Endothelial cell (in vitro differentiated cells): Measurements from ENCODE around the gene UBL4A. TPM values are rescaled to one million over a fixed set of nuclear protein-coding genes. Genes with fewer than 3 reads are reported as not detected.

Experiments used
- DNase-seq: peaks from one replicate; pipeline ENCODE4 v3.0.0; 2021; ENCODE audit warnings: low spot score
- H3K27ac Mint-ChIP-seq: one replicate; pipeline ENCODE4 v1.8.0; 2021; ENCODE audit warnings: mixed read lengths, inconsistent platforms; ENCODE audit not compliant: unreplicated experiment
- H3K27me3 Mint-ChIP-seq: one replicate; pipeline ENCODE4 v1.8.0; 2021; ENCODE audit warnings: mild to moderate bottlenecking, moderate library complexity, mixed read lengths, inconsistent platforms; ENCODE audit not compliant: unreplicated experiment
- H3K36me3 Mint-ChIP-seq: one replicate; pipeline ENCODE4 v1.8.0; 2021; ENCODE audit warnings: mild to moderate bottlenecking, low read depth, mixed read lengths, inconsistent platforms; ENCODE audit not compliant: unreplicated experiment
- H3K4me1 Mint-ChIP-seq: one replicate; pipeline ENCODE4 v1.8.0; 2021; ENCODE audit warnings: mild to moderate bottlenecking, mixed read lengths, inconsistent platforms; ENCODE audit not compliant: unreplicated experiment
- H3K4me3 Mint-ChIP-seq: one replicate; pipeline ENCODE4 v1.8.0; 2021; ENCODE audit warnings: mild to moderate bottlenecking, mixed read lengths, inconsistent platforms; ENCODE audit not compliant: unreplicated experiment
- H3K9me3 Mint-ChIP-seq: one replicate; pipeline ENCODE4 v1.8.0; 2021; ENCODE audit warnings: mixed read lengths, inconsistent platforms; ENCODE audit not compliant: unreplicated experiment
- CTCF ChIP-seq: fragments of 200-600 bp; sonication (generic); IDR thresholded peaks from one replicate; pipeline ENCODE4 v1.5.0; 2021; ENCODE audit warnings: antibody characterized with exemption; ENCODE audit not compliant: unreplicated experiment
- total RNA-seq: library from RNA; stranded (reverse); fragmentation: NEBNext Ultra II Directional; extraction: Animal tissue kit (Norgen Biotek cat#: 25700); gene quantifications from one replicate; pipeline ENCODE4 v1.2.1, GENCODE V29; 2021; ENCODE audit not compliant: unreplicated experiment

The UBL4A gene
- total RNA-seq, 1 donor from 2014 or later, result 16.8 TPM

GRCh38 chrX:154531626-154532025, 45.2 kb upstream of the UBL4A start:
- Mint-ChIP-seq H3K27me3 (peaks cover 2% of the 10 kb centered on the region), H3K4me3 (no peak overlapping the region), H3K4me1 (no peaks in the 10 kb centered on the region), H3K9me3 (no peaks in the 10 kb centered on the region), H3K36me3 (no peaks in the 10 kb centered on the region), H3K27ac (no peak overlapping the region)
- TF ChIP-seq CTCF, result no peak
- no peak for DNase-seq

GRCh38 chrX:154530286-154530685, 43.9 kb upstream of the UBL4A start:
- H3K4me3 Mint-ChIP-seq, result no peak overlapping the region
- no peaks in the 10 kb centered on the region for H3K4me1 Mint-ChIP-seq
- no peak overlapping the region for H3K27ac Mint-ChIP-seq
- no peak for DNase-seq
- peaks cover 2% of the 10 kb centered on the region for H3K27me3 Mint-ChIP-seq
- no peaks in the 10 kb centered on the region for H3K36me3 Mint-ChIP-seq
- no peak for TF ChIP-seq CTCF
- H3K9me3 Mint-ChIP-seq, result no peaks in the 10 kb centered on the region

DNA sequence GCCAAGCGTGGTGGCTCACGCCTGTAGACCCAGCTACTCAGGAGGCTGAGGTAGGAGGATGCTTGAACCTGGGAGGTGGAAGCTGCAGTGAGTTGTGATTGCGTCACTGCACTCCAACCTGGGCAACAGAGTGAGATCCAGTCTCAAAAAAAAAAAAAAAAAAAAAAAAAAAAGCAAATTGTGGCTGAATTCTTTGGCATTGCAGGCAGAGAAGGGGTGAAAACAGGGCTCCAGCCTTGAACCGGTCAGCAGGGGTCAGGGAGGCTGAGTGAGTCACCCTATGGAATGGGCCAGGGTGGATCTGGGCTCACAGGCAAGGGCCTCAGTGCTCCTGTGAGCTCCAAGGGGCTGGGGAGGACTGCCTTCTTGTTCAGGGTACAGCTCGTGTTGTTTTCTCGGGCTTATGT, 42.8 kb upstream of the UBL4A start:
- Mint-ChIP-seq H3K9me3 (no peaks in the 10 kb centered on the region), H3K27me3 (peaks cover 2% of the 10 kb centered on the region), H3K4me1 (no peaks in the 10 kb centered on the region), H3K36me3 (no peaks in the 10 kb centered on the region), H3K4me3 (no peak overlapping the region), H3K27ac (no peak overlapping the region)
- no peak for TF ChIP-seq CTCF
- DNase-seq, result no peak

- Mint-ChIP-seq H3K27me3 (peaks cover 2% of the 10 kb centered on the region), H3K4me1 (no peaks in the 10 kb centered on the region), H3K27ac (no peak overlapping the region), H3K4me3 (no peak overlapping the region), H3K9me3 (no peaks in the 10 kb centered on the region), H3K36me3 (no peaks in the 10 kb centered on the region)
- DNase-seq, result peak; percentile 64
- TF ChIP-seq CTCF, result no peak
Measured at GRCh38 chrX:154526901-154527675, 40.7 kb upstream of the UBL4A start.

- no peaks in the 10 kb centered on the region for H3K9me3 Mint-ChIP-seq
- DNase-seq, result no peak
- H3K36me3 Mint-ChIP-seq, result no peaks in the 10 kb centered on the region
- H3K27me3 Mint-ChIP-seq, result no peaks in the 10 kb centered on the region
- H3K27ac Mint-ChIP-seq, result no peak overlapping the region
- no peaks in the 10 kb centered on the region for H3K4me1 Mint-ChIP-seq
- no peak overlapping the region for H3K4me3 Mint-ChIP-seq
- no peak for TF ChIP-seq CTCF
Measured at GRCh38 chrX:154525606-154526490, 39.4 kb upstream of the UBL4A start.
